GM12873 (cell line): ENCODE data around the gene CALML4.

Experiments used
- CTCF ChIP-seq: IDR thresholded peaks from 2 replicates; pipeline ENCODE4 v1.5.1; 2012; ENCODE audit warnings: low read depth, mild to moderate bottlenecking, moderate library complexity, low read length, control low read depth; ENCODE audit not compliant: insufficient read depth; ENCODE audit errors: missing control alignments

Gene CALML4

GRCh38 chr15:68151277-68151676 lies 53.9 kb downstream of the CALML4 start:
- TF ChIP-seq CTCF: no peak

GRCh38 chr15:68150187-68150586 lies 54.9 kb downstream of the CALML4 start:
- no peak for TF ChIP-seq CTCF

- no peak for TF ChIP-seq CTCF
Measured at GRCh38 chr15:68149059-68149458, 56.1 kb downstream of the CALML4 start.

- TF ChIP-seq CTCF: no peak
Measured at GRCh38 chr15:68148039-68148438, 57.1 kb downstream of the CALML4 start.

GRCh38 chr15:68145706-68146105 lies 59.4 kb downstream of the CALML4 start:
- TF ChIP-seq CTCF: no peak

GRCh38 chr15:68143785-68144184 lies 61.3 kb downstream of the CALML4 start:
- TF ChIP-seq CTCF: no peak

- no peak for TF ChIP-seq CTCF
Measured at GRCh38 chr15:68143129-68143528, 62.0 kb downstream of the CALML4 start.
